VCaP (cell line): ENCODE data around the gene PARVG.
A peak's percentile ranks its signal among the peaks of the same experiment; 100 is the strongest.

Experiments
- H3K27ac ChIP-seq: fragments of 450-650 bp; 2 replicates; pipeline ENCODE4 v1.5.1; 2017
- TF ChIP-seq, protein P1 (sequence below): fragments of 450-650 bp; conservative IDR thresholded peaks from 2 replicates; pipeline ENCODE4 v1.5.1; 2017; ENCODE audit warnings: mild to moderate bottlenecking, moderate library complexity

The PARVG gene

DNA sequence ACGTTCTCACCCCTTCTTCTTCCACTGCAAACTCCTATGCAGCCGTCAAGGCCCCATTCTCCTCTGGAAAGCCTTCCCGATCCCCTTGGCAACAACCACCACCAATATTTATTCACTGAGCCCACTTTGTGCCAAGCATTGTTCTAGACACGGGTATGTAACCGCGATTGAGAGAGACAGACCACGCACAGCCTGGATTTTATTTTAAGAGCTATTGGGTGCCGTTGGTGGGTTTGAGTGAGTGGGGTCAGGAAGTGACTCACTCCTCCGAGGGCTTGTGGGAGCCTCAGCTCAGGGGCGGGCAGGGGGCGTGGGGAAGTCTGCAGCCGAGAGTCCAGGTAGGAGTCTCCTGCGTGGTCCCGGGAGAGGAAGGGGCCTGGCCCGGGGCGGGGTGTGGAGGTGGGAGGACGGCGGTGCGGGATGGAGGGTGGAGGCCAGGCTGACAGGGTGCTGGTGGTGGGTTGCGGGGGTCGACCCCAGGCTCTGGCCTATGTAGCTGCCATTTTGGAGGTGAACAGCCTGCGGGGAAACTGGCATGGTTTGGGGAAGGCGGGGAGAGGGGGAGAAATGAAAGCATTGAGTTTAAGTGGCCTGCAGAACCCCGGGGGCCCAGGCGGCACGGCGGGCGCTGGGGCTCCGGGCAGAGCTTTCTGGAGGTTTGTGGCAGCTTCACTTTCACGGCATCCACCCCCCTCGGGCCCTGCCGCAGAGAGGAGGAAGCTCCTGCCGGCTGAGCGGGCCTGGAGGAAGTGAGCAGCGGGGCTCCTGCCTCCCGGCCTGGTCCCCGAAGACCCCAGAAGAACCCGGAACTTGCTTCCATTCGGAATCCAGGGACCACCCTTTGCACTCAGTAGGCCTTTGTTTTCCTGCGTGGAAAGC is 547 bp downstream of the PARVG start:
- no peak overlapping the region for H3K27ac ChIP-seq
- TF ChIP-seq, protein P1, sequence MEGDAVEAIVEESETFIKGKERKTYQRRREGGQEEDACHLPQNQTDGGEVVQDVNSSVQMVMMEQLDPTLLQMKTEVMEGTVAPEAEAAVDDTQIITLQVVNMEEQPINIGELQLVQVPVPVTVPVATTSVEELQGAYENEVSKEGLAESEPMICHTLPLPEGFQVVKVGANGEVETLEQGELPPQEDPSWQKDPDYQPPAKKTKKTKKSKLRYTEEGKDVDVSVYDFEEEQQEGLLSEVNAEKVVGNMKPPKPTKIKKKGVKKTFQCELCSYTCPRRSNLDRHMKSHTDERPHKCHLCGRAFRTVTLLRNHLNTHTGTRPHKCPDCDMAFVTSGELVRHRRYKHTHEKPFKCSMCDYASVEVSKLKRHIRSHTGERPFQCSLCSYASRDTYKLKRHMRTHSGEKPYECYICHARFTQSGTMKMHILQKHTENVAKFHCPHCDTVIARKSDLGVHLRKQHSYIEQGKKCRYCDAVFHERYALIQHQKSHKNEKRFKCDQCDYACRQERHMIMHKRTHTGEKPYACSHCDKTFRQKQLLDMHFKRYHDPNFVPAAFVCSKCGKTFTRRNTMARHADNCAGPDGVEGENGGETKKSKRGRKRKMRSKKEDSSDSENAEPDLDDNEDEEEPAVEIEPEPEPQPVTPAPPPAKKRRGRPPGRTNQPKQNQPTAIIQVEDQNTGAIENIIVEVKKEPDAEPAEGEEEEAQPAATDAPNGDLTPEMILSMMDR, result no peak

DNA sequence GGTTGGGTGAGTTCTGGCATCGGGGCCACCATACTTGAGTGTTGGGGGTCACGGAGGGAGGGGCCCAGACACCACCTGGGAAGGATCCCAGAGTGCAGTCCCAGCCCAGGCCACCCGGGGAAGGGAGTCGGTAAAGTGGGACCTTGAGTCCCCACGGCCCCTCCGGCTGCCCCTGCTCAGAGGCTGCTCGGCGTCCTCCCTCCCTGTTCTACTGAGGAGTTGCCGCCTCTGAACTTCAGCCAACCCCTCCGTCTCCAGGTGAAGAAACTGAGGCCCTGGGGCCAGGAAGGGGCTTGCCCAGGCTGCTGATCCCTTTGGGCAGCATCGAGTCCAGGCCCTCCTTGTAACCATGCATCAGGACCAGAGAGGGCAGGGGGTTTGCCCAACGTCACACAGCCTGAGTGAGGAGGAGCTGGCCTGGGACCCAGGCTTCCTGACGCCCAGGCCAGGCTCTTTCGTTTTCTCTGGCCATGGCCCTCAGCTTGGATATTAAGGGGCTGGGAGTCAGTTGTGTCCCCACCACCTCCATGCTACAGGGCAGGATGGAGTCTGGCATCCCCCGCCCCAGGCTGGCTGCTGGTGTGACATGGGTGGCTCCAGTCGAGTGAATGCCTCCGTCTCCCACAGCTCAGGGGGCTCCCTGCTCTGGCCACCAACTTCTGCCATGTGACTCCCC is 1.3 kb downstream of the PARVG start:
- H3K27ac ChIP-seq, result no peak overlapping the region
- TF ChIP-seq, protein P1, result no peak

DNA sequence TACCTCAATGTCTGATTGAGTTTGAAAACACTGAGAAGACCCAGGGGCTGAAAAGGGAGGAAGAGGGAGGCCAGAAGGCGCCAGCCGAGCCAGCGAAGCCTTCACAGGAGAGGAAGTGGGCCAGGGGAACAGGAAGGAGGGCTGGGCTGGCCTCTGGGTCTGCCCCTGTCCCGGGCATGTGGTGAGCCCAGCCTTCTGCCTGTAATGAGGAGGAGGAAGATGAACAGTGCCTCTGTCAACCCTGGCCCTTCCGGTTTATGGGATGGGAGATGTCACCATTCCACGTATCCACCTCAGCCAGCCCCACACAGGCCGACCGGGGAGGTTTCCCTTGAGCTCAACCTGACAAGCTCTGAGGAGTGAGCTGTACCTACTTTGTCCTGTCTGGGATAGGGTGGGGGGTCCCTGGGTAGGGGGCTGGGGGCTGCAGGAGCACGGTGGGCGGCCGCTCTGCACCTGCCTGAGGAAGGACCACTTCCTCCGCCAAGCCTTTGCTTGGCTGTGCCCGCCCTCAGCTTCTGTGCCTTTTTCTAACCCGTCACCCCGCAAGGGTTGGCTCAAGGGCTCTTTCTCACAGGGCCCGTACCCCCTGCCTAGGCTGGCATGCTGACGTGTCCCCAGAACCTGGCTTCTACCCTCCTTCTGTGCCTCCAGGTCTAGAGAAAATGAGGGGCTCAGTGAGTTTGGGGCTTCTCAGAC is 2.0 kb downstream of the PARVG start:
- no peak overlapping the region for H3K27ac ChIP-seq
- TF ChIP-seq, protein P1, result no peak

DNA sequence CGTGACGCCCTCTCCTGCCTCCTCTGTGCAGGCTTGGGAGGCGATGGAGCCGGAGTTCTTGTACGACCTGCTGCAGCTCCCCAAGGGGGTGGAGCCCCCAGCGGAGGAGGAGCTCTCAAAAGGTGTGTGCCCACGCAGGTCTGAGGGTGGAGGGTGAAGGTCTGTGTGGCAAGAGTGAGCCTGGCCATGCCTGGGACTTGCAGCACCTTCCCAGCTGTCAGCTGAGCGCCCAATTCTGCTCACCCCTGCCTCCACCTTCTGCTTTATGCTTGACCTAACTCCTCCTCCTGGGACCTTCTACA is 2.5 kb downstream of the PARVG start:
- H3K27ac ChIP-seq, result no peak overlapping the region
- TF ChIP-seq, protein P1, result no peak

DNA sequence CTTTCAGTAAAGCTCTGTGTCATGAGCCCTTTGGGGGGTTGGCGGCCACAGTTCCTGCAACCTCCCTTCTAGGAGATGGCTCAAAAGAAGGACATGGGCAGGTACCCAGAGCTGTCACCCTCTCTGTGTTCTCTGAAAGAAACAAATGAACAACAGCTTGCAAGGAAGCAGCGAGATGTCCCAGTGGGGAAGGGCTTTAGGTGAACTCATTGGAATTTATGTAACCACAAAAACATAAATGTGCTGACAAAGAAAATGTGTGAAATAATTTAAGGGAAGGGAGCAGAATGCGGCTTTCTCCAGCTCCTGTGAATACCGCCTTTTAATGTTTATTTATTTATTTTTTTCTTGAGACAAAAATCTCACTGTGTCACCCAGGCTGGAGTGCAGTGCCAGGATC is 3.3 kb downstream of the PARVG start:
- TF ChIP-seq, protein P1, result no peak
- peak overlapping the region; percentile 52 for H3K27ac ChIP-seq

DNA sequence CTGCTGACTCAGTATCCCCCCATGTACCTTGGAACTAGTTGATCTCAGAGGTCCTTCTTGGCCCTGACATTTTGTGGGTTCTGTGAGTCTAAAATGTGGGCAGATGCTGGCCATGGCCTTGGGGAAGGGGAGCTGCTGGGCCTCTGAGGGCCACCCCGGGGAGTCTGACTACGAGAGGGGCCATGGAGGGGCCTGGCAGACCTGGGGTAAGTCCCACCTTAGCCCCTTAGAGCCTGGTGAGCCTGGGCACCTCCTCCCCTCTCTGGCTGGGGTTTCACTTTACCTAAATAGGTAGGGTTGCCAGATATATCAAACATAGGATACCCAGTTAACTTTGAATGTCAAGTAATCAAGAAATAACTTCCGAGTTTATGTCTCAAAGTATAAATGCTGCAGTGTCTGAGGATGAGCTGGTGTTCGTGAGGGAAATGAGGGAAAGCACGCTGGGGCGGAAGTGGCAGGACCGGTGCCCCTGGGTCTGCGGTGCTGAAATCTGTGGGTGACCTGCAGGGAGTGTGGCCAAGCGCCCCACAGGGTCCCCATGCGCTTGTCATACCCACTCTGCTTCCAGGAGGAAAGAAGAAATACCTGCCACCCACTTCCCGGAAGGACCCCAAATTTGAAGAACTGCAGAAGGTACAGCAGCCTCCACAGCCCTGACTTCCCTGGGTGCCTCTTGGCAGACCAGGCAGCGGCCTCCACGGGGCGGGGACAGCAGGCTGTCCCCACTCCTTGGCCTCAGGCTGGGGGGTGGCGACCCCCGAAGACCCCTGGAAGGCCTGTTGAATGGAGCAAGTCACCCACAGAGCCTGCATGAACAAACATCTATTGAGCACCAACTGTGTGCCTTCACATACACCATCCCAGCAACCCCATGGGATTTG is 4.8 kb downstream of the PARVG start:
- H3K27ac ChIP-seq, result peak overlapping the region; percentile 52
- TF ChIP-seq, protein P1, result no peak
